ENCODE data around the gene ITGAL.

ITGAL gene

GRCh38 chr16:30570636-30571444, 98.3 kb downstream of the ITGAL start:
- peak overlapping the region; percentile 86 for H3K4me3 ChIP-seq (ENCODE audit: low read length)
- no peak for TF ChIP-seq EZH2phosphoT487 (IDR thresholded peaks at IDR 0.05; ENCODE audit: low read depth)
- TF ChIP-seq, protein P1, sequence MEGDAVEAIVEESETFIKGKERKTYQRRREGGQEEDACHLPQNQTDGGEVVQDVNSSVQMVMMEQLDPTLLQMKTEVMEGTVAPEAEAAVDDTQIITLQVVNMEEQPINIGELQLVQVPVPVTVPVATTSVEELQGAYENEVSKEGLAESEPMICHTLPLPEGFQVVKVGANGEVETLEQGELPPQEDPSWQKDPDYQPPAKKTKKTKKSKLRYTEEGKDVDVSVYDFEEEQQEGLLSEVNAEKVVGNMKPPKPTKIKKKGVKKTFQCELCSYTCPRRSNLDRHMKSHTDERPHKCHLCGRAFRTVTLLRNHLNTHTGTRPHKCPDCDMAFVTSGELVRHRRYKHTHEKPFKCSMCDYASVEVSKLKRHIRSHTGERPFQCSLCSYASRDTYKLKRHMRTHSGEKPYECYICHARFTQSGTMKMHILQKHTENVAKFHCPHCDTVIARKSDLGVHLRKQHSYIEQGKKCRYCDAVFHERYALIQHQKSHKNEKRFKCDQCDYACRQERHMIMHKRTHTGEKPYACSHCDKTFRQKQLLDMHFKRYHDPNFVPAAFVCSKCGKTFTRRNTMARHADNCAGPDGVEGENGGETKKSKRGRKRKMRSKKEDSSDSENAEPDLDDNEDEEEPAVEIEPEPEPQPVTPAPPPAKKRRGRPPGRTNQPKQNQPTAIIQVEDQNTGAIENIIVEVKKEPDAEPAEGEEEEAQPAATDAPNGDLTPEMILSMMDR (IDR thresholded peaks at IDR 0.05; ENCODE audit: low read depth, low read length) = no peak
- H2AFZ ChIP-seq (ENCODE audit: low read depth, low read length) = peak overlapping the region; percentile 83
- no peaks in the 10 kb centered on the region for H4K20me1 ChIP-seq (ENCODE audit: insufficient read depth, low read length)
- H3K36me3 ChIP-seq (replicated peaks; ENCODE audit: low read depth, low read length) = no peaks in the 10 kb centered on the region
- H3K79me2 ChIP-seq (ENCODE audit: low read length) = 0 out of 2 replicates have a peak, but pooled peaks cover 5% of the 10 kb centered on the region
- H3K4me1 ChIP-seq (ENCODE audit: low read length) = peaks cover 22% of the 10 kb centered on the region; the same call in 1 of the 2 replicates
- H3K9me3 ChIP-seq (ENCODE audit: insufficient read depth, low read length) = no peaks in the 10 kb centered on the region
- H3K9ac ChIP-seq (ENCODE audit: low read length) = peak overlapping the region; percentile 97
- no peaks in the 10 kb centered on the region for H3K27me3 ChIP-seq (ENCODE audit: low read depth, low read length)
- H3K27ac ChIP-seq (ENCODE audit: low read length) = peak overlapping the region; percentile 82
- H3K4me2 ChIP-seq (ENCODE audit: low read length) = peak overlapping the region; percentile 98

DNA sequence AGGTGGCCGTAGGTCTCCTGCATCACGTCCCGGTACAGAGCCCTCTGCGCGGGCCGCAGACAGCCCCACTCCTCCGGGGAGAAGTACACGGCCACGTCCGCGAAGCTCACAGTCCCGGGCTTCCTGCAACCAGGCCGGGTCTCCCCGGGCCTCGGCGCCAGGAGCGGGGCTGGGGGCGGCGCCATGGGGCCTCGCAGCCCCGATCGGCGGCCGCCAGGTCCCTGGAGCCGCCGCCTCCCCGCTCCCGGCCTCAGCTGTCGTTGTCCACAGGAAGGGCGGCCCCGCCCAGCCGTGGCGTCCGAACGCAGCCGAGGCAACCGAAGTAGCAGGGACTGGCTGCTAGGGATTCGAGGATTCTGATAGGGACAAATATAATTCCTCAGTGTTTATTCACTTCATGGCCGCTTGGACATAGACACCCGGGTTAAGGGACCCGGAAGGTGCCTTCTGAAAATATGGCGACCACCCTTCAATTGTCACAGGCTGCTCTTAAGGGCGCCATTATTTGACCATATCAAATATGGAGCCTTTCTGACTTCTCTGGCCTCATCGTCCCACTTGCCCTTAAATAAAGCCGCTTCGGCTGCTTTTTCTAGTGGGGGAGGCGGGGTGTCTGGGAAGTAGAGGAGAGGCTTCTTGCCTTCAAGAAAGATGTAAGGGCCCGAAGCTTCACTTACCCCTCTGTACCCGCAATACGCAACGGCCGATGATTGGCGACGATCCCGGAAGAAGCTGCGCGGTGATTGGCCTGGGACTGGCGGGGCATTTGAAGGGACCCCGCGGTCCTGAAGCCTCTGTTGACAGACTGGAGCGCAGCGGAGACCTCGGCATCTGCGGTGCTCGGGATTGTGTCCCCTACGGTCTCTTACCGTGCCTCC, 99.1 kb downstream of the ITGAL start, which contains the start of gene ZNF688:
Gene ZNF688, minus strand, starts transcription at position 270 of the 878 bp plus-strand sequence. Its CDS starts 85 bp downstream, at position 185.
- 0 out of 2 replicates have a peak, but pooled peaks cover 5% of the 10 kb centered on the region for H3K79me2 ChIP-seq (ENCODE audit: low read length)
- no peak for TF ChIP-seq EZH2phosphoT487 (IDR thresholded peaks at IDR 0.05; ENCODE audit: low read depth)
- TF ChIP-seq, protein P1 (IDR thresholded peaks at IDR 0.05; ENCODE audit: low read depth, low read length) = no peak
- peak within 1 kb of the TSS; percentile 82 for H3K27ac ChIP-seq (ENCODE audit: low read length)
- peak within 1 kb of the TSS; percentile 86 for H3K4me3 ChIP-seq (ENCODE audit: low read length)
- peak within 1 kb of the TSS; percentile 98 for H3K4me2 ChIP-seq (ENCODE audit: low read length)
- H3K27me3 ChIP-seq (ENCODE audit: low read depth, low read length) = no peaks in the 10 kb centered on the region
- H3K36me3 ChIP-seq (replicated peaks; ENCODE audit: low read depth, low read length) = no peaks in the 10 kb centered on the region
- peaks cover 22% of the 10 kb centered on the region; the same call in 1 of the 2 replicates for H3K4me1 ChIP-seq (ENCODE audit: low read length)
- H4K20me1 ChIP-seq (ENCODE audit: insufficient read depth, low read length) = no peaks in the 10 kb centered on the region
- peak within 1 kb of the TSS; percentile 83 for H2AFZ ChIP-seq (ENCODE audit: low read depth, low read length)
- no peaks in the 10 kb centered on the region for H3K9me3 ChIP-seq (ENCODE audit: insufficient read depth, low read length)
- peak within 1 kb of the TSS; percentile 97 for H3K9ac ChIP-seq (ENCODE audit: low read length)

Data from OCI-LY3 (cell line).